Kidney tubule cell (primary cell): ENCODE data around the gene CISH.

Source experiments
- DNase-seq: peaks from one replicate; pipeline ENCODE4 v3.0.0-alpha.2; 2018; ENCODE audit warnings: low spot score

The CISH gene

GRCh38 chr3:50571486-50571885, 40.1 kb downstream of the CISH start:
- no peak for DNase-seq

DNA sequence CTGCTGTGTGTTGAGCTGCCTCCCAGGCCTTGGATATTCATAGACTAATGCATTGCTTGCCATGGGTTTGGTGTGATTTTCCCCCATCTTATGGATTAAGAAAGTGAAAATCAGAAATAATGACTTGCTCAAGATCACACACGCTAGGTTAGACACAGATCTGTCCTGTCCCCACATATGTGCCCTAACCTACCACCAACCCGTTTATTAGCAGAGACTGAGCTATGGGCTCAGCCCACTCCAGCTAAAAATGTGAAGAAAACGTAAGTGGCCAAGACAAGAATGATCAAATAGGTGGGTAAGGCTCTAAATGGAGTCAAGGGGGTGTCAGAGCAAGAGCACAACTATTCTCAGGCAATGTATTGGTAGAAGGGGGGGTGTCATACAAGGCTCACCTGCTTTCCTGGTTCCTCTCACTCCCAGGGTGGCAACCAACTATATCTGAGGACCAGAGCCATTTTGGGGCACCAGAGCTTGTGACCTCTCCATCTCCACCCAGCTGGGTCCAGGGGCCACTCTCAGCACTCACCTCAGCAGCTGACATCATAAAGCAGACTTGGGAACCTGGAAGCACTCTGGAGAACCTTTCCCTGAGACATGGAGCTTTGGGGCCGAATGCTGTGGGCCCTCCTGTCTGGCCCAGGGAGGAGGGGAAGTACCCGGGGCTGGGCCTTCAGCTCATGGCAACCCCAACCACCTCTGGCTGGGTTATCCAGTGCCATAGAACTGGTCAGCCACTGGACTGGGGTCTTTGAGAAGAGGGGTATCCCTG, 40.9 kb downstream of the CISH start:
- DNase-seq, result no peak

DNA sequence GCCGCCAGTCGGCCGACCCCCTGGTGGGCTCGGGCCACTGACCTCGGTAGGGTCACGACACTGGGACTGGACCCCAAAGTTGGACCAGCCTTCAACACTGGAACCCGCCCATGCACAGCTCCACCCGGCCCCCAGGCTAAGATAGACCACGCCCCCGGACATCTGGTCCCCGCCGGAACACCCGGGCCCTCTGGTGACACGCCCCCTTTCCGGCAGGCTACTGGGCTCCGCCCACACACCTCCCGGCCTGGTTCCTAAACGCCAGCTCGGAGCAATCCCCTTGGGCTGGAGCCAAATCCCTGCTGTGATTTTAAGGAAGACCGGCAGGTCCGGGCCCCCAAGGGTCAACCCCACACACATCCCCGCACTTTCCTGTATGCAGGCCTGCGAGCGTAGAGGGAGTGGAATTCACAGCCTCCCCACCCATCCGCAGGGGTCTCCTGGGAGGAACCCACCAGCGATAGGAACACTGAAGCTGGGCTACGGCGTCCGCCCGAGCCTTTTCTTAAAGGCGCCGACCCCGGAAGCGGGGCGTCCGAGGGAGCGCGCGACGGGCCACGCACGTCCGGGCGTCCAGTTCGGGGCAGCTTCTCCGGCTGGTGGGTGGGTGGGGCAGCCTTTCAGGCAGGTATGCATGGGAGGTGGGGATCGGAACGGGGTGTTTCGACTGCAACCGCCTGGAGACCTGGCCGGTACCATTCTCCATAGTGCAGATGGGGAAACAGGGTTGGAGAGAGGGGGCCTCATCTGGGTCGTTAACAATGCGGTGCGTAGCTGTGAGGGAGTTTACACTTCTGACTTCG, 42.4 kb downstream of the CISH start, which contains the start of gene HEMK1:
HEMK1 (plus strand) TSS at position 576 of the 803 bp plus-strand sequence. CDS start 1,583 bp downstream, outside the sequence.
- peak; percentile 95 for DNase-seq

DNA sequence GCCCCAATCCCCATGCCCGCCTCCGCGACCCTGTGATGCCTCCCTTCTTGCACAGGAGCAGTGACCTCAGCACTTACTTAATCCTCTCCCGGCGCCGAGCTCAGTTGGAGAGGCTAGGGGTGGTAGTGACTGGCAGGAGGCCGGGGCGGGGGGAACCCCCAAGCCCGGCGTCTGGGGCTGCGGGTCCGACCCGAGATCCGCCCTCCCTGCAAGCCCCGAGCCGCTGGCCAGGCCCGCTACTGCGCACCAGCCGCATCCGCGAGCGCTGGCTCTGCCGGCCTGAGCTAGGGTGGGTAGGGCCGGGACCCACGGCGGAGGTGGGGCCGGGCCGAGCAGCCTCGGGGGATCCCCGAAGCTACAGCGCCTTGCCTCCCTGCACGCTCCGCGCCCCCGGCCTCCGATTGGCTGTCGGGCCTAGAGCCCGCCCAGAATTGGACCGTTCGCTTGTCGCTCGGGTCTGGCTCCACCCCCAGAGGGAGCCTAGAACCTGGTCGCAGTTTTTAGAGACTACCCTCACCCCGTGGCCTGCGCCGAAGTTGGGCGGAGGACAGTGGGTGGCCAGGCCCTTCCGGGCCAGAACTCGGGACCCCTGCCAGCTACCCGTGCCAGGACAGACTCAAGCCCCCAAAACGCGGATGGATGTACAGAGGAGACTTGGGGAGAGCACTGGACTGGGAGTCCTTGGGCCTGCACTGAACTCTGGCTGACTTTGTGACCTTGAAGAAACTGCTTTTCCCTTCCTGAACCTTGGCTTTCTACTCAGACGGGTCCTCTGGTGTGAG, 44.0 kb downstream of the CISH start, which contains the start of gene C3orf18:
C3orf18 (minus strand) TSS at position 362 of the 782 bp plus-strand sequence. CDS start 2,048 bp downstream, outside the sequence.
- peak; percentile 89 for DNase-seq

DNA sequence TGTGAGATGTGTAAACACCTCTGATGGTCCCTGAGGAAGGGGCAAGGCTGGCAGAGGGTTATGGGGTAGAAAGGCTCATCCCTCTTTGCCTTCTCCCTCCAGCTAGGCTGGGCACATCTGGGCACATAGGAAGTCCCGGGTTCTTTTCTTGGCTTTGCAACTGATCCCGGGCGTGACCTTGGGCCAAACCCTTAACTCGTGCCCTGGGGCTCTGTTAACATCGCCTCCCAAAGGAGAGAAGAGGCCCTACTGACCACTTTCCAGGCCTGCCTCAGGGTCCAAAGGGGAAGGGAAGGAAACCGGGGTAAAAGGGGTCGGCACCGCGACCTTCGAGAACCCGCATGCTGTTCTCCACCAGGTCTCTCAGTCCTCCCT, 44.6 kb downstream of the CISH start:
- no peak for DNase-seq

- no peak for DNase-seq
Observed at GRCh38 chr3:50564321-50564720, 47.3 kb downstream of the CISH start.

GRCh38 chr3:50563867-50564266, 47.7 kb downstream of the CISH start:
- no peak for DNase-seq

DNA sequence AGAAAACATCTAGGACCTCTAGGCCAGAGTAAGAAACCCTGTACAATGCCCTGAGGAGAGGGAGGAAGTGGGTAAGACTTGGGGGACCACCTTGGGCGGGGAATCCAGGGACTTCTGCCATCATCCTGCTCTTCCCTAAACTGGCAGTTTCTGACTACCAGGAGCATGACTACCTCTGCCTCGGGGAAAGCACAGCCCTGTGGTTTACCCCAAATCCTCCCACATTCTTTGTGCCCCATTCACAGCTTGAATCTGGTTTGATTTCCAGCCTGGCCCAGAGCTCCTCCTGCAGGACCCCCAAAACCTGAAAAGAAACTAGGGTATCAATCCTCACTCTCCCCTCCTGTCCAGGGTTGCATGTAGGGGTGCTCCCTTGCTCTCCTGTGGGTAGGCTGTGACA, 48.7 kb downstream of the CISH start:
- peak; percentile 33 for DNase-seq

GRCh38 chr3:50559702-50560101, 51.9 kb downstream of the CISH start:
- DNase-seq, result peak; percentile 73

GRCh38 chr3:50557915-50558314, 53.7 kb downstream of the CISH start:
- no peak for DNase-seq

GRCh38 chr3:50557106-50557505, 54.5 kb downstream of the CISH start:
- DNase-seq, result no peak
